Mesodermal cell (in vitro differentiated cells): ENCODE measurements around the gene PDZD2.

Experiments
- H3K27ac ChIP-seq: 2 replicates; pipeline ENCODE4 v1.7.0; 2013; ENCODE audit warnings: mild to moderate bottlenecking, low read depth, low read length, moderate library complexity; ENCODE audit not compliant: severe bottlenecking
- H3K36me3 ChIP-seq: 2 replicates; pipeline ENCODE4 v1.7.1; 2013; ENCODE audit warnings: mild to moderate bottlenecking, low read length, moderate library complexity; ENCODE audit not compliant: control insufficient read depth, insufficient read depth
- H3K4me1 ChIP-seq: one replicate; pipeline ENCODE4 v1.7.1; 2013; ENCODE audit warnings: mild to moderate bottlenecking, low read length; ENCODE audit not compliant: insufficient read depth, control insufficient read depth, poor library complexity, severe bottlenecking
- H3K4me3 ChIP-seq: 2 replicates; pipeline ENCODE4 v1.7.0; 2013; ENCODE audit warnings: low read length, control low read depth, mild to moderate bottlenecking; ENCODE audit not compliant: insufficient read depth, poor library complexity, severe bottlenecking; ENCODE audit errors: extremely low read depth
- H3K9me3 ChIP-seq: 2 replicates; pipeline ENCODE4 v1.7.1; 2013; ENCODE audit warnings: mild to moderate bottlenecking, low read length, moderate library complexity; ENCODE audit not compliant: control insufficient read depth
- WGBS, 2 experiments: methylation state at CpG; one replicate each; pipeline ENCODE4 v1.1.5; 2013; ENCODE audit warnings: missing lambda C conversion rate in 2 of 2; ENCODE audit not compliant: insufficient coverage in 2 of 2; 5-methylcytosine and 5-hydroxymethylcytosine counted together

Gene PDZD2

GRCh38 chr5:32055891-32056866, 417.2 kb downstream of the PDZD2 start:
- Histone ChIP-seq H3K36me3 (no peaks in the 10 kb centered on the region), H3K27ac (no peak overlapping the region), H3K9me3 (no peaks in the 10 kb centered on the region), H3K4me3 (no peak overlapping the region), H3K4me1 (no peaks in the 10 kb centered on the region)
- 84 to 90% methylated on average over 12 to 14 of the region's 15 CpGs for WGBS, 2 experiments

- WGBS, 2 experiments = 93 to 96% methylated on average over 6 to 10 of the region's 12 CpGs
- H3K4me3 ChIP-seq = no peak overlapping the region
These were observed 418.5 kb downstream of the PDZD2 start for GRCh38 chr5:32057187-32058096.

GRCh38 chr5:32058101-32058500, 419.2 kb downstream of the PDZD2 start:
- H3K36me3 ChIP-seq = no peaks in the 10 kb centered on the region
- no peak overlapping the region for H3K27ac ChIP-seq
- no peak overlapping the region for H3K4me3 ChIP-seq
- H3K4me1 ChIP-seq = no peaks in the 10 kb centered on the region
- whole genome bisulfite sequencing, 2 experiments = 100% methylated on average over 1 to 2 of the region's 4 CpGs
- H3K9me3 ChIP-seq = no peaks in the 10 kb centered on the region

More at GRCh38 chr5:32057187-32058096, 418.5 kb downstream of the PDZD2 start:
- no peaks in the 10 kb centered on the region for H3K9me3 ChIP-seq
- H3K36me3 ChIP-seq = no peaks in the 10 kb centered on the region
- H3K27ac ChIP-seq = no peak overlapping the region
- no peaks in the 10 kb centered on the region for H3K4me1 ChIP-seq

GRCh38 chr5:32058997-32059396, 420.1 kb downstream of the PDZD2 start:
- Histone ChIP-seq H3K27ac (no peak overlapping the region), H3K4me3 (no peak overlapping the region), H3K4me1 (no peaks in the 10 kb centered on the region), H3K36me3 (no peaks in the 10 kb centered on the region), H3K9me3 (no peaks in the 10 kb centered on the region)
- 88 to 97% methylated on average over 3 of the region's 3 CpGs for WGBS, 2 experiments

- H3K36me3 ChIP-seq = no peaks in the 10 kb centered on the region
- no peak overlapping the region for H3K27ac ChIP-seq
- no peaks in the 10 kb centered on the region for H3K4me1 ChIP-seq
- no peaks in the 10 kb centered on the region for H3K9me3 ChIP-seq
- H3K4me3 ChIP-seq = no peak overlapping the region
- WGBS, 2 experiments = 100% methylated on average over 2 of the region's 4 CpGs; no CpG with 5 or more reads in 1 of the 2 experiments
These were observed 421.0 kb downstream of the PDZD2 start for GRCh38 chr5:32059761-32060530.

GRCh38 chr5:32061236-32061635, 422.3 kb downstream of the PDZD2 start:
- no peaks in the 10 kb centered on the region for H3K9me3 ChIP-seq
- no peak overlapping the region for H3K27ac ChIP-seq
- H3K4me3 ChIP-seq = no peak overlapping the region
- no peaks in the 10 kb centered on the region for H3K36me3 ChIP-seq
- H3K4me1 ChIP-seq = no peaks in the 10 kb centered on the region
- WGBS, 2 experiments = no CpG with 5 or more reads among the region's 2 CpGs

GRCh38 chr5:32066448-32066847, 427.5 kb downstream of the PDZD2 start:
- 92 to 100% methylated on average over 3 to 5 of the region's 5 CpGs for WGBS, 2 experiments
- H3K4me3 ChIP-seq = no peak overlapping the region

GRCh38 chr5:32067774-32068470, 429.0 kb downstream of the PDZD2 start:
- no peaks in the 10 kb centered on the region for H3K4me1 ChIP-seq
- H3K36me3 ChIP-seq = no peaks in the 10 kb centered on the region
- H3K27ac ChIP-seq = no peak overlapping the region
- H3K4me3 ChIP-seq = no peak overlapping the region
- peaks cover 4% of the 10 kb centered on the region for H3K9me3 ChIP-seq
- 88 to 100% methylated on average over 2 of the region's 5 CpGs for whole genome bisulfite sequencing, 2 experiments

More at GRCh38 chr5:32066448-32066847, 427.5 kb downstream of the PDZD2 start:
- no peak overlapping the region for H3K27ac ChIP-seq
- no peaks in the 10 kb centered on the region for H3K4me1 ChIP-seq
- no peaks in the 10 kb centered on the region for H3K9me3 ChIP-seq
- no peaks in the 10 kb centered on the region for H3K36me3 ChIP-seq

GRCh38 chr5:32068561-32068960, 429.6 kb downstream of the PDZD2 start:
- H3K4me3 ChIP-seq = no peak overlapping the region
- 60% methylated on average over 1 to 2 of the region's 2 CpGs for WGBS, 2 experiments
- H3K4me1 ChIP-seq = no peaks in the 10 kb centered on the region
- no peak overlapping the region for H3K27ac ChIP-seq
- peaks cover 4% of the 10 kb centered on the region for H3K9me3 ChIP-seq
- peaks cover 3% of the 10 kb centered on the region for H3K36me3 ChIP-seq
